ENCODE measurements around the gene OSBP. TPM values are rescaled to one million over a fixed set of nuclear protein-coding genes. Genes with fewer than 3 reads are reported as not detected.
"Not testable (repeated sequence)": the region's sequence is repeated elsewhere in the genome, so short reads cannot be mapped to it uniquely, and the experiment has no call there.

OSBP gene
- total RNA-seq, 1 donor from 2014 or later = 16.7 TPM

DNA sequence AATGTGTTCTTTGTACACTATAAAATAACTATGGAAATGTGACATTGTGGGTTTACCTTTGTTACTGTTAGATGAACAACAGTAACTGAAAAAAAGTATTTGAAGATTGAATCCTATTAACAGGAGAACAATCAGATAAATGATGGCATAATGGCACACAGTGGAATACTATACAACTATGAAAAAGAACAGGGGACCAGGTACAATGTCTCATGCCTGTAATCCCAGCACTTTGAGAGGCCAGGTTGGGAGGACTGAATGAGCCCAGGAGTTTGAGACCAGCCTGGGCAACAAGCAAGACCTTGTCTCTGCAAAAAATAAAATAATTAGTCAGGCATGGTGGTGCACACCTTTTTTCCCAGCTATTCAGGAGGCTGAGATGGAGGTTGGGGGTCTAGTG is 14.4 kb upstream of the OSBP start:
- DNase-seq (ENCODE audit: low spot score in 2 of 2) = no peak
- Histone ChIP-seq H3K4me3 (no peak overlapping the region), H3K36me3 (peaks cover 0 to 8% of the 10 kb centered on the region in 2 donors), H3K27ac (no peak overlapping the region), H3K4me1 (no peaks in the 10 kb centered on the region), H3K27me3 (no peaks in the 10 kb centered on the region), H3K9me3 (no peaks in the 10 kb centered on the region)
- intact Hi-C loops (cut with DNase I) = no loop called here
- TF ChIP-seq, protein P1, sequence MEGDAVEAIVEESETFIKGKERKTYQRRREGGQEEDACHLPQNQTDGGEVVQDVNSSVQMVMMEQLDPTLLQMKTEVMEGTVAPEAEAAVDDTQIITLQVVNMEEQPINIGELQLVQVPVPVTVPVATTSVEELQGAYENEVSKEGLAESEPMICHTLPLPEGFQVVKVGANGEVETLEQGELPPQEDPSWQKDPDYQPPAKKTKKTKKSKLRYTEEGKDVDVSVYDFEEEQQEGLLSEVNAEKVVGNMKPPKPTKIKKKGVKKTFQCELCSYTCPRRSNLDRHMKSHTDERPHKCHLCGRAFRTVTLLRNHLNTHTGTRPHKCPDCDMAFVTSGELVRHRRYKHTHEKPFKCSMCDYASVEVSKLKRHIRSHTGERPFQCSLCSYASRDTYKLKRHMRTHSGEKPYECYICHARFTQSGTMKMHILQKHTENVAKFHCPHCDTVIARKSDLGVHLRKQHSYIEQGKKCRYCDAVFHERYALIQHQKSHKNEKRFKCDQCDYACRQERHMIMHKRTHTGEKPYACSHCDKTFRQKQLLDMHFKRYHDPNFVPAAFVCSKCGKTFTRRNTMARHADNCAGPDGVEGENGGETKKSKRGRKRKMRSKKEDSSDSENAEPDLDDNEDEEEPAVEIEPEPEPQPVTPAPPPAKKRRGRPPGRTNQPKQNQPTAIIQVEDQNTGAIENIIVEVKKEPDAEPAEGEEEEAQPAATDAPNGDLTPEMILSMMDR (IDR thresholded peaks at IDR 0.05) = no peak

DNA sequence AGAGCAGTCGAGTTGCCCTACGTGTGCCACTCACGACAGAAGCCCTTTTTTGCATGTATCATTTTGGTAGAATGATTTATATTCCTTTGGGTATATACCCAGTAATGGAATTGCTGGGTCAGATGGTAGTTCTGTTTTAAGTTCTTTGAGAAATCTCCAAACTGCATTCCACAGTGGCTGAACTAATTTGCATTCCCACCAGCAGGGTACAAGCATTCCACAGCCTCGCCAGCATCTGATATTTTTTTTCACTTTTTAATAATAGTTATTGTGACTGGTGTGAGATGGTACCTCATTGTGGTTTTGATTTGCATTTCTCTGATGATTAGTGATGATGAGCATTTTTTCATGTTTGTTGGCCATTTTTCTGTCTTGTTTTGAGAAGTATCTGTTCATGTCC is 11.4 kb upstream of the OSBP start:
- intact Hi-C loops (cut with DNase I) = not testable (repeated sequence)

DNA sequence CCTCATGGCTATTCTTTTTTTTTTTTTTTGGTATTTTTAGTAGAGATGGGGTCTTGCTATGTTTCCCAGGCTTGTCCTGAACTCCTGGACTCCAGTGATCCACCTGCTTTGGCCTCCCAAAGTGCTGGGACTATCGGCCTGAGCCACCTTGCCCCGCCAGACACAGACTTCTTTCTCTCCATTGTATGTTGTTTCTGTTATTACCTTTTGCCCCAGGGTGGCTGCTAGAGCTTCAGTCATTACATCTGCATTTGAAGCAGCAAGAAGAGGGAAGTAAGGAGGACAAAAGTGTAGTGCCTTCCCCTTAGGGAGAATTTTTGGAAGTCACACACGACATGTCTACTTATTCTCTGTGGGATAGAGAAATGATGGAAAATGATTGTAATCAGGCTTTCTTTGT is 10.1 kb upstream of the OSBP start:
- DNase-seq (ENCODE audit: low spot score in 2 of 2) = no peak
- intact Hi-C loops (cut with DNase I) = no loop called here

More for the DNA sequence above, 11.4 kb upstream of the OSBP start:
- H3K27me3 ChIP-seq; H3K4me1 ChIP-seq; H3K27ac ChIP-seq; H3K9me3 ChIP-seq; DNase-seq (ENCODE audit: low spot score in 2 of 2); H3K4me3 ChIP-seq; H3K36me3 ChIP-seq: not testable (repeated sequence)

DNA sequence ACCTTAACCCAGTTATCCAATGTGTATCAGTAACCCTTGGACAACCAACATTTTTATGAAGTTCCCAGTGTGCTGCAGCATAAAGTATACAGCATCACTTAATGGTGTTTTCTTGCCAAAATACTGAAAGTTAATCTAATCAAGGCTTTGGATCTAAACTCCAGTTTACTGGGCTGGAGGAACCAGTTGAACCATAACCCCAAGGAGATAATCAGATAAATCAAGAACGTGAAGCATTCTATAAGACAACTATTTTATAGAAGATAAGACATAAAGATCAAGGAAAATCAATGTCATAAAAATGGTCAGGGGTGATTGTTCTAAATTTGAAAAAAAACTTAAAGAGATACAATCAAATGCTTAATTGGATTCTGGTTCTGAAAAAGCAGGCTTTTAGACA is 2.3 kb upstream of the OSBP start:
- Histone ChIP-seq H3K36me3 (no peaks in the 10 kb centered on the region), H3K9me3 (no peaks in the 10 kb centered on the region), H3K27me3 (no peaks in the 10 kb centered on the region), H3K4me1 (peaks cover 3 to 7% of the 10 kb centered on the region in 2 donors), H3K4me3 (no peak overlapping the region), H3K27ac (no peak overlapping the region)
- no peak for DNase-seq (ENCODE audit: low spot score in 2 of 2)
- intact Hi-C loops (cut with DNase I) = loop anchor here (5.0 to 10.0 kb wide), 5 partner anchors 66 to 1544 kb away; partner anchors contain the start of genes FAM111A, LPXN, PRPF19 and VPS37C
- TF ChIP-seq, protein P1 (IDR thresholded peaks at IDR 0.05) = no peak

More for the DNA sequence above, 10.1 kb upstream of the OSBP start:
- TF ChIP-seq, protein P1 (IDR thresholded peaks at IDR 0.05) = no peak
- Histone ChIP-seq H3K27ac (no peak overlapping the region), H3K9me3 (no peaks in the 10 kb centered on the region), H3K4me3 (no peak overlapping the region), H3K4me1 (no peaks in the 10 kb centered on the region), H3K36me3 (peaks cover 0 to 8% of the 10 kb centered on the region in 2 donors), H3K27me3 (no peaks in the 10 kb centered on the region)

DNA sequence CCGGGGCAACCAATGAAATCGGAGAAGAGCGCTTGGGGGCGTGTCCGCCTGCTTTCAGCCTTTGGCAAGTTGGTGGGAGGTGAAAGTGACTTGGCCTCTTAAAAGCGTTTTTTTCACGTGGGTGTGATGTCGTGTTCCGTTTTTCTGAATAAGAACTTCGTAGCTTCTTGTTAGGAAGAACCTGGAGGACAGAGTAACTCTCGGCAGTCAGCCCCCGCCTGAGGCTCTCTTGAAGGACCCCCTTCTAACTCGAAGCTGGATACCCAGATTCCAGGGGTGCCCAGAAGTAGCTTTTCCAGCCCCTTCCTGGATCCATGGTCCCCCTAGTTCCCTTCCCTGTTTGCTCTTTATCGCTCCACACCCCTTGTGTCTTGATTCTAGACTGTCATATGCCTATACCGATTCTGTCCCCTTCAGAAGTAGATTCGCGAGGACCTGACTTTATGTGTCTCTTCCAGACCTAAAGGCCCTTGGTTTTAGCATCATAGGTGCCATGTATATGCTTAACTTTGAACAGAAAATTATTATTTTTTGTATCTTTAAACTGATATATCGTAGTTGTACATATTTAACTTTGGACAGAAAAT is 915 bp upstream of the OSBP start:
- intact Hi-C loops (cut with DNase I) = loop anchor here (1.0 to 10.0 kb wide), 7 partner anchors 53 to 1546 kb away; partner anchors contain the start of genes FAM111A, LPXN, PATL1 and PRPF19
- Histone ChIP-seq H3K9me3 (no peaks in the 10 kb centered on the region), H3K36me3 (no peaks in the 10 kb centered on the region), H3K4me1 (peaks cover 3 to 16% of the 10 kb centered on the region in 2 donors), H3K4me3 (peak overlapping the region; percentile 41 to 61), H3K27me3 (no peaks in the 10 kb centered on the region), H3K27ac (peak overlapping the region; percentile 85 to 88)
- DNase-seq (ENCODE audit: low spot score in 2 of 2) = no peak
- TF ChIP-seq, protein P1 (IDR thresholded peaks at IDR 0.05) = no peak

DNA sequence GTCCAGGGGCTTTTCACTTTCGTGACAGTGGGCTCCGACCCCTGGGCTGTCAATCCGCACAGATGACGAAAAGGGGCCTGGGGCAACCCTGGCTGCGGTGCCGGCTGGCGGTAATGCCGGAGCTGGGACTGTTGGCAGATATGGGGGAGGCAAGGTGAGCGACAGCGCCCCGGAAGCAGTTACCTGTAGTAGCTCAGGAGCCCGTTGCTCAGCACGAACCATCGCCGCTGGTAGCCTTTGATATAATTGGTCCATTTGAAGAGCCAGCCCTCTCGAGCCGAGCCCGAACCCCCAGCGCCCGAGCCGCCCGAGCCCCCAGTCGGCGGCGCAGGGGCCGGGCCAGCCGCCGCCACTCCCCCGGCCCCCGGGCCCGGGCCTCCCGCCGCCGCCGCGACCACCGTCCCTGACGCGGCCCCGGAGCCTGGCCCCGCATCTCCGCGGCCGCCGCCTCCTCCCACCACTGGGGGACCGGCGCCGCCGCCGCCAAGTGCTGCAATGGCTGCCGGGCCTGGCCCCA is 396 bp downstream of the OSBP start:
- no peaks in the 10 kb centered on the region for H3K27me3 ChIP-seq
- peaks cover 1 to 2% of the 10 kb centered on the region in 2 donors for H3K36me3 ChIP-seq
- peak overlapping the region; percentile 92 for H3K27ac ChIP-seq
- H3K4me1 ChIP-seq = peaks cover 3 to 19% of the 10 kb centered on the region in 2 donors
- TF ChIP-seq, protein P1 (IDR thresholded peaks at IDR 0.05) = peak in 1 of 3 experiments; percentile 15
- intact Hi-C loops (cut with DNase I) = loop anchor here (1.0 to 10.0 kb wide), 7 partner anchors 54 to 1547 kb away; partner anchors contain the start of genes FAM111A, LPXN, PRPF19 and VPS37C
- no peaks in the 10 kb centered on the region for H3K9me3 ChIP-seq
- peak; percentile 10 to 75 for DNase-seq (ENCODE audit: low spot score in 2 of 2)
- peak overlapping the region; percentile 53 to 79 for H3K4me3 ChIP-seq

Measured in ascending aorta (tissue), 2 donors.